ENCODE results near the gene SLC25A29. TPM values are rescaled to one million over a fixed set of nuclear protein-coding genes. Genes with fewer than 3 reads are reported as not detected.

The SLC25A29 gene
- total and polyA plus RNA-seq, 2 of the 13 experiments (the other 11 are each of a cell fraction or from before 2014, with no cell fraction given), result 12.2 to 17.2 TPM

DNA sequence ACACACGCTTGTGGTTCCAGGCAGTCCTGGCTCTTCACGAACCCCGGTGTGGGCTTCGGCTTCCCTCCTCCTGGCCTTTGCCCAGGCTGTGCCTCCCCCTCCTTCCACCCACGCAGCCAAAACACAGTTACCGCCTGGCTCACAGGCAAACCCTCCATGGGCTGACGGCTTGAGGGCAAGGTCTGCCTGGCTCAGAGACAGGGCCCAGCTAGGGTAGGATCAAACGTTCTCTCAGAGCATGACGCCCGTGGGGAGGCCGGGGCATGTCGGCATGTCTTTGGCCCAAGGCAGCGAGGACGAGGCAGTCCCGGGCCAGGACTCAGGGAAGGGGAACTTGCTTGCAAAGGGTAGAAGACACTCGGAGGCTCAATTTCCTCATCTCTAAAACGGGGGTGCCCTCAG is 19.0 kb upstream of the SLC25A29 start (continued):
- TF ChIP-seq, protein P1, sequence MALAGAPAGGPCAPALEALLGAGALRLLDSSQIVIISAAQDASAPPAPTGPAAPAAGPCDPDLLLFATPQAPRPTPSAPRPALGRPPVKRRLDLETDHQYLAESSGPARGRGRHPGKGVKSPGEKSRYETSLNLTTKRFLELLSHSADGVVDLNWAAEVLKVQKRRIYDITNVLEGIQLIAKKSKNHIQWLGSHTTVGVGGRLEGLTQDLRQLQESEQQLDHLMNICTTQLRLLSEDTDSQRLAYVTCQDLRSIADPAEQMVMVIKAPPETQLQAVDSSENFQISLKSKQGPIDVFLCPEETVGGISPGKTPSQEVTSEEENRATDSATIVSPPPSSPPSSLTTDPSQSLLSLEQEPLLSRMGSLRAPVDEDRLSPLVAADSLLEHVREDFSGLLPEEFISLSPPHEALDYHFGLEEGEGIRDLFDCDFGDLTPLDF (CRISPR knock-in tag; IDR thresholded peaks at IDR 0.05), result no peak
- TF ChIP-seq ZIK1 (CRISPR knock-in tag; IDR thresholded peaks at IDR 0.05; ENCODE audit: borderline replicate concordance, low read depth) (no peak), BRCA1 (CRISPR knock-in tag; IDR thresholded peaks at IDR 0.05) (no peak), EHMT2 (IDR thresholded peaks at IDR 0.05; ENCODE audit: borderline replicate concordance, low read depth, low read length) (no peak), ZSCAN29 (CRISPR knock-in tag; conservative IDR thresholded peaks at IDR 0.05) (0 out of 2 replicates have a peak, but pooled peaks have one; percentile 30), ZMYM3 (CRISPR knock-in tag; IDR thresholded peaks at IDR 0.05) (0 out of 2 replicates have a peak, but pooled peaks have one; percentile 52), ZMYM4 (CRISPR knock-in tag; IDR thresholded peaks at IDR 0.05) (no peak), RFX5 (IDR thresholded peaks at IDR 0.05; ENCODE audit: low read depth, low read length) (no peak), MTF2 (CRISPR knock-in tag; IDR thresholded peaks at IDR 0.05; ENCODE audit: borderline replicate concordance) (no peak), MIER2 (CRISPR knock-in tag; IDR thresholded peaks at IDR 0.05) (no peak), KDM5B (CRISPR knock-in tag; IDR thresholded peaks at IDR 0.05; ENCODE audit: borderline replicate concordance) (peak; percentile 79; the same call in 1 of the 2 replicates), ZNF557 (CRISPR knock-in tag; IDR thresholded peaks at IDR 0.05) (no peak), ZNF256 (CRISPR knock-in tag; conservative IDR thresholded peaks at IDR 0.05) (no peak), NCOA2 (CRISPR knock-in tag; IDR thresholded peaks at IDR 0.05) (no peak), MED8 (CRISPR knock-in tag; IDR thresholded peaks at IDR 0.05; ENCODE audit: insufficient replicate concordance) (no peak), ZSCAN5A (CRISPR knock-in tag; IDR thresholded peaks at IDR 0.05; ENCODE audit: borderline replicate concordance) (no peak), EP300 (IDR thresholded peaks at IDR 0.05; ENCODE audit: low read depth in 2 of 2, low read length in 2 of 2) (peak in 1 of 2 experiments; percentile 4; a peak in 1 of 4 replicates), EP300 (CRISPR knock-in tag; IDR thresholded peaks at IDR 0.05; ENCODE audit: borderline replicate concordance) (no peak; the same call in 1 of the 2 replicates), FLYWCH1 (CRISPR knock-in tag; IDR thresholded peaks at IDR 0.05) (no peak), SMYD3 (CRISPR knock-in tag; IDR thresholded peaks at IDR 0.05) (no peak), KDM1A (CRISPR knock-in tag; IDR thresholded peaks at IDR 0.05) (0 out of 2 replicates have a peak, but pooled peaks have one; percentile 21)
- TF ChIP-seq, protein P2, sequence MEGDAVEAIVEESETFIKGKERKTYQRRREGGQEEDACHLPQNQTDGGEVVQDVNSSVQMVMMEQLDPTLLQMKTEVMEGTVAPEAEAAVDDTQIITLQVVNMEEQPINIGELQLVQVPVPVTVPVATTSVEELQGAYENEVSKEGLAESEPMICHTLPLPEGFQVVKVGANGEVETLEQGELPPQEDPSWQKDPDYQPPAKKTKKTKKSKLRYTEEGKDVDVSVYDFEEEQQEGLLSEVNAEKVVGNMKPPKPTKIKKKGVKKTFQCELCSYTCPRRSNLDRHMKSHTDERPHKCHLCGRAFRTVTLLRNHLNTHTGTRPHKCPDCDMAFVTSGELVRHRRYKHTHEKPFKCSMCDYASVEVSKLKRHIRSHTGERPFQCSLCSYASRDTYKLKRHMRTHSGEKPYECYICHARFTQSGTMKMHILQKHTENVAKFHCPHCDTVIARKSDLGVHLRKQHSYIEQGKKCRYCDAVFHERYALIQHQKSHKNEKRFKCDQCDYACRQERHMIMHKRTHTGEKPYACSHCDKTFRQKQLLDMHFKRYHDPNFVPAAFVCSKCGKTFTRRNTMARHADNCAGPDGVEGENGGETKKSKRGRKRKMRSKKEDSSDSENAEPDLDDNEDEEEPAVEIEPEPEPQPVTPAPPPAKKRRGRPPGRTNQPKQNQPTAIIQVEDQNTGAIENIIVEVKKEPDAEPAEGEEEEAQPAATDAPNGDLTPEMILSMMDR (CRISPR knock-in tag; IDR thresholded peaks at IDR 0.05), result no peak
- TF ChIP-seq, protein P3, sequence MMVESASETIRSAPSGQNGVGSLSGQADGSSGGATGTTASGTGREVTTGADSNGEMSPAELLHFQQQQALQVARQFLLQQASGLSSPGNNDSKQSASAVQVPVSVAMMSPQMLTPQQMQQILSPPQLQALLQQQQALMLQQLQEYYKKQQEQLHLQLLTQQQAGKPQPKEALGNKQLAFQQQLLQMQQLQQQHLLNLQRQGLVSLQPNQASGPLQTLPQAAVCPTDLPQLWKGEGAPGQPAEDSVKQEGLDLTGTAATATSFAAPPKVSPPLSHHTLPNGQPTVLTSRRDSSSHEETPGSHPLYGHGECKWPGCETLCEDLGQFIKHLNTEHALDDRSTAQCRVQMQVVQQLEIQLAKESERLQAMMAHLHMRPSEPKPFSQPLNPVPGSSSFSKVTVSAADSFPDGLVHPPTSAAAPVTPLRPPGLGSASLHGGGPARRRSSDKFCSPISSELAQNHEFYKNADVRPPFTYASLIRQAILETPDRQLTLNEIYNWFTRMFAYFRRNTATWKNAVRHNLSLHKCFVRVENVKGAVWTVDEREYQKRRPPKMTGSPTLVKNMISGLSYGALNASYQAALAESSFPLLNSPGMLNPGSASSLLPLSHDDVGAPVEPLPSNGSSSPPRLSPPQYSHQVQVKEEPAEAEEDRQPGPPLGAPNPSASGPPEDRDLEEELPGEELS (CRISPR knock-in tag; IDR thresholded peaks at IDR 0.05), result no peak
